Right forelimb (tissue), 1 donor: ENCODE measurements around the gene FOXN3.
"Not testable (repeated sequence)": the region's sequence is repeated elsewhere in the genome, so short reads cannot be mapped to it uniquely, and the experiment has no call there.

ENCODE experiments used
- DNase-seq: peaks from one replicate; pipeline ENCODE4 v3.0.0-alpha.2; 2018

Gene FOXN3

DNA sequence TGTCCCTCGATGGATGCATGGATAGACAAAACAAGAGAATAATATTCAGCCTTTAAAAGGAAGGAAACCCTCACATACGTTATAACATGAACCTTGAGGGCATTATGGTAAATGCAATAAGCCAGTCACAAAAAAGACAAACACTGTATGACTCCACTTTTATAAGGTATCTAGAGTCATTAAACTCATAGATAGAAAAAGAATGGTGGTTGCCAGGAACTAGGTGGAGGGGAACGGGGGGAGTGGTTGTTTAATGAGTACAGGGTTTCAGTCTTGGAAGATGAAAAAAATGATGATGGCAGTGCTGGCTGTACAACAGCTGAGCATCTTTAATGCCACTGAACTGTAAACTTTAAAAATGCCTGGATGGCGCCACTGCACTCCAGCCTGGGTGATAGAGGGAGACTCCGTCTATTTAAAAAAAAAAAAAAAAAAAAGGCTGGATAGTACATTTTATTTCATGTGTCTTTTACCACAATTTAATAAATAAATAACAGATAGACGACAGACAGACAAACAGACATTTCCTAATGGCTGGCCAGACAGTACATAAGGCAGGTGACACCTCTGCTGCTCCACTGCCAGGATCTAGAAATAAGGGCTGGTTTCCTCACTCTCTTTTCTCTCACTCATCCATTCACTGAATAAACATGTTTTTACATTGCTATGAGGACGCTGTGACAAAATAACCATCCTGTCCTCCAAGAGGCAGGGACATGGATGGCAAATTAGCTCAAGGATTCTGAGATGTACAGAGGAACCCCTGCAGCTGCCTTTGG, 118.8 kb downstream of the FOXN3 start:
- no peak for DNase-seq

DNA sequence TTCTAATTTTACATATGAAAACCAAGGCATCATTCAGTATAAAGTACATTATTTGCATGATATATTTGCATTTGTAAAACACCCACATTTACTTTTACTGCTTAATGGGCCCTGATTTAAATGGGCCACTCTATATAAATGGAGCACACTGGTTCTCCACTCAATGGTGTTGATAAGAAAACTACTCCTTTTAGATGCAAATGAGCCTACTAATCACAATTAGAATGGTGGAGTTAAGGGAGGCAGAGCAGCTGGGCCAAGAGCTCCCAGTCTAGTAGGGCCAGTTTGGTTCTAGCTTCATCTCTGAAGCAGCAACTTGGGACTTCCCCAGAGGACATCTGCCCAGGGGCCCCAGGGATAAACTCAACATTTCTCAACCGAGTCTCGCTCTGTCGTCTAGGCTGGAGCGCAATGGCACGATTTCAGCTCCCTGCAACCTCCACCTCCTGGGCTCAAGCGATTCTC, 120.7 kb downstream of the FOXN3 start:
- no peak for DNase-seq

- no peak for DNase-seq
Measured at GRCh38 chr14:89294872-89295271, 122.2 kb downstream of the FOXN3 start.

DNA sequence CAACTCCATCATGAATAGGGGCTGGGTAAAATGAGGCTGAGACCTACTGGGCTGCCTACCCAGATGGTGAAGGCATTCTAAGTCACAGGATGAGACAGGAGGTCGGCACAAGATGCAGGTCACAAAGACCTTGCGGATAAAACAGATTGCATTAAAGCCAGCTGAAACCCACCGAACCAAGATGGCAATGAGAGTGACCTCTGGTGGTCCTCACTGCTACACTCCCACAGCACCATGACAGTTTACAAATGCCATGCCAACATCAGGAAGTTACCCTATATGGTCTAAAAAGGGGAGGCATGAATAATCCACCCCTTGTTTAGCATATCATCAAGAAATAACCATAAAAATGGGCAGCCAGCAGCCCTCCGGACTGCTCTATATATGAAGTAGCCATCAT, 122.6 kb downstream of the FOXN3 start:
- DNase-seq, result not testable (repeated sequence)

DNA sequence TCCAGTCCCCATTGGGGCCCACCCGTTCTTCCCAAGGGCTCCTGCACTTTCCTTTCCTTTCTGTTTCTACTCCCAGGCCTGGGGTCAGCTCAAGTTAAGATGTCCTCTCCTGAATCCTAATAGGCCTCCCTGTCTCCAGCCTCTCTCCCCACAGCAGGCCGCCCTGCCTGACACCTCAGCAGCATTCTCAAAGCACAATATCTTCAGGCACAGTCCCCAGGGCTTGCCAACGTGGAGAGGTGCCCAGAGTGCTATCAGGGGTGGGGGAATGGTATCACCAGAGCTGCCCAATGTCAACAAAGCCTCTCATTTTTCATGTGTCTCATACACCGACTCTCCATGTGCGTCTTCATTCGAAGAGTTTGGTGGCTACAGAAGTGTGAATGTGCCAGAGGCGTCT, 123.0 kb downstream of the FOXN3 start:
- DNase-seq, result no peak

GRCh38 chr14:89293314-89293916, 123.6 kb downstream of the FOXN3 start:
- no peak for DNase-seq

DNA sequence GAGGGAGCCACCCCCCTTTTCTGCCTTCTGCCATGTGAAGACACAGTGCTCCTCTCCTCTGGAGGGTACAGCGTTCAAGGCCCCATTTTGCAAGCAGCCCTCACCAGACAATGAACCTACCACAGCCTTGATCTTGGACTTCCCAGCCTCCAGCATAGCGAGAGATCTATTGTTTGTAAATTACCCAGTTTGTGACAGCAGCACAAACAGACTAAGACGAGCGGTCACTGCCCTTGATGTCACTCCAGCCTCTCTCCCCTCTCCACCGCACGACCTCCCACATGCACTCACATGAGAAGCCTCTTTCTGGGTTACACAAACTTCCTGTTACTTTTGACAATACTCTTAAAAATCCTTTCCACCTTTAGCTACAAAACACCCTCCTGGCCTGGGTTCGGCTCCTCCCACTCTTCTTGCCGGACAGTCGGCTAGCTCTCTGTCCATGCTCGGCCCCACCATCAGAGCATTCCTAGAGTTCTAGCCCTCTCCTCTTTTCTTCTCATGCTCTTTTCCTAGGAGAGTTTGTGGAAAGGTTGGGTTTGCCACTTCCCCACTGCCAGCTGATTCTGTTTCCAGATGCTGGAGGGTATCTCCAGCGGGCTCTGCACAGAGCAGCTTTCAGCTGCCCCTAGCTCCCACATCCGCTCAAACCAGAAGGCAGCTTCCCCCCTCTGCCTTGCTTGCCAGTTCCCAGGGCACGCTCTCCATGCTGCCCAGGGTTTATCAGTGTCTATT, 124.3 kb downstream of the FOXN3 start:
- no peak for DNase-seq

DNA sequence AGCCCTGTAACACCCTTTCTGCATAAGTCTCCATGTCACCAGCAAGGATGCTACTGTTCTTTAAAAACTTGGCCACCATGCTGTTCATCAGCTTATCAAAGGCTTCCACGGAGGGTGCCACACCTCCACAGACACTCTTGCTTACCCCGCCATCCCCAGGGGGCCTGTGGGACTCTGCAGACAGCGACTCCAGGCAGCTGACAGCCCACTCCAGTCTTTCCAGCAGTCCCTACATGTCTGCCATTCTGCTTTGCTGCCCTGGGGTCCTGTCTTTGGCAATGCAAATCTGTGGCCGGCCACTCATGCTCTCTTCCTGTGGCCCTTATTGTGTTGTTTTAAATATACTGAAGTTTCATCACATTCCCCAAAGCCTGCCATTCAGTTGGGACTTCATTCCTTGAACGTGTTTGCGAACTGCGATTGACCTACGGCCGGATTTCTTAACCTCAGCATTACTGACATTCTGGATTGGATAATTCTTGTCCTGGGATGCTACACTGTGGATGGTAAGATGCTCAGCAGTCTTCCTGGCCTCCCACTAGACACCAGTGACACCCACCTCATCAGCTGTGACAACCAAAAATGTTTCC, 125.6 kb downstream of the FOXN3 start:
- DNase-seq, result no peak

GRCh38 chr14:89290813-89291212, 126.2 kb downstream of the FOXN3 start:
- DNase-seq, result no peak

GRCh38 chr14:89289477-89289876, 127.6 kb downstream of the FOXN3 start:
- no peak for DNase-seq

- no peak for DNase-seq
Measured at GRCh38 chr14:89288114-89288513, 128.9 kb downstream of the FOXN3 start.

- DNase-seq, result no peak
Measured at GRCh38 chr14:89284333-89285058, 132.5 kb downstream of the FOXN3 start.

DNA sequence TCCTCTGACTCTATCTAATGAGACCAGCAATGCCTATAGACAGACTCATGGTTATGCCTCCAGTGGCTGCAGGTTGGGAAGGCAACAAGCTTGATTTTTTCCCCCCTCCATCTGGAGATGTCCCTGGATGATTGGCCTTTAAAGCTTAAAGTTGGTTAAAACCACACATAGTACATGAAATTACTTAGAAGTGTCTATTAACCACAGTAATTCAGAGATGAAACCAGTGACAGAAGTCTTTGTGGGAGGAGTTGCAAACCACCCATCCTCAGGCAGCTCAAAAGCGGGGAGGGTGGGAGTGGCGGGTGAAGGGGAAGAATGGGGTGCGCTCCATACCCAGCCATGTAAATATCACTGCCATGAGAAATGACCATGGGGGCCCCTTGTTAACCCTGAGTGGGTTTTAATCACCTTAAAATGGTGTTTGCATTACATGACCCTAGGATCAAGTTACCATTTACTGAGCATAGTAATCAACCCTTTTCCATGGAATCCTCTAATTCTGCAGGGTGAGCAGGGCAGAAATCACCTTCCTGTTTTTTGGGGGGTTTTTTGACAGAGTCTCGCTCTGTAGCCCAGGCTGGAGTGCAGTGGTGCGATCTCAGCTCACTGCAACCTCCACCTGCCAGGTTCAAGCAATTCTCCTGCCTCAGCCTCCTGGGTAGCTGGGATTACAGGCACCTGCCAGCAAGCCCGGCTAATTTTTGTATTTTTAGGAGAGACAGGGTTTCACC, 133.5 kb downstream of the FOXN3 start:
- DNase-seq, result no peak

GRCh38 chr14:89282191-89282590, 134.8 kb downstream of the FOXN3 start:
- no peak for DNase-seq

DNA sequence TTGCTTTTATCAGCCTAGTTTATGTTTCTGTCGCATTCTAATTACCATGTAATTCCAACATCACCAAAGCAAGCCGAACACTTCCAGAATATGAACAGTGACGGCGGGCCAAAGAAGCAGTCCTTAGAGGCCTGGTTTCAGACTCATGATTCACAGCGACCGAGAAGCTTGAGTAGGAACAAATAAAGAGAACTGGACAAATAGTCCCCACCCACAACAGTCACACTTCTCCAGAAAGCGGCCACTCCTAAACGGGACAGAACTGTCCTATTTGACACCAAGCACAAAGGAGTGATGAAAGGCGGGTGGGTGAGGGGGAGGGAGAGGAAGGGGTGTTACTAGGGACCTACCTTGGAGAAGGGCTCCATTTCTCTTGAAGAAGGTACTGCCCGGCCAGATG, 136.4 kb downstream of the FOXN3 start:
- DNase-seq, result no peak

- DNase-seq, result no peak
Measured at GRCh38 chr14:89279649-89280232, 137.3 kb downstream of the FOXN3 start.

DNA sequence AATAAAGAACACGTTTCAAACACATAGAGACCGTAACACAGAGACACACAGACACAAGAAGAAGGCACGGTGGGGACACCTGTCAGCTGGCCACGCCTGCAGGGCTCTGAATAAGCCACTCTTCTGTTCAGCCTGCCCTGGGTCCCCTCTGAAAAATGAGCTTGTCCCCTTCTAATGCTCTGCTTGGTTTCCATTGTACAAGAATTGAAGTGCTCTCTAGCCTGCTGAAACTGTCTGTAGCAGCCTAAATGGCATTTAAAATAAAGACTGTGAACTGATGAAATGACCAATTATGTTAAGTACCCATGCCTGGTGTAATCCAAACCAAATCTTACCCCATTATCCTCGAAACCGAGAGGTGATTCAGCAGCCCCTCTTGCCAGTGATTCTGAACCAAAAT, 139.8 kb downstream of the FOXN3 start:
- no peak for DNase-seq

DNA sequence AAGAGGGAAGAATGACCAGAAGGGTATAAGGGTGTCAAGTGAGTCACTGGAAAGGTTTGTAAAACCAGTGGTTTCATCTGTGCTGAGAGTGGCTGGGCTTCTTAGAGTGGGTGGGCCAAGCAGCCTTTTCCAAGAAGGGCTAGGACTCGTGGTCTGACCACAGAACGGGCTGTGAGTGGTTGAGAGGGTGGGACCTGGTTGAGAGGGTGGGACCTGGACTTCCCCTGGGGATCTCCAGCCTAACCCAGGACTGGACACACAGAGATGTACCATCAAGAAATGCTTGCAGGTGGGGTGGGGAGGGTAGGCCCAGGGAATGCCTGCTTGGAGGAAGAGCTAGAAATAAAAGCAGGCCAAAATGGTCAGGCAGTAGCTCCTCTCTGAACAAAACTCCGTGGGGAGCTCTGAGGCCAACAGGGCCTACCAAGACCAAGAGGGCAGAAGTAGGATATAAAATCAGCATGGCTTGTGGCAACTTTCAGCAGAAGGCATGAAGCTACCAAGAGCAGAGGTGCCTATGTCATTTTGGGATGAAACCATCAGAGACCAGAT, 140.5 kb downstream of the FOXN3 start:
- DNase-seq, result no peak

DNA sequence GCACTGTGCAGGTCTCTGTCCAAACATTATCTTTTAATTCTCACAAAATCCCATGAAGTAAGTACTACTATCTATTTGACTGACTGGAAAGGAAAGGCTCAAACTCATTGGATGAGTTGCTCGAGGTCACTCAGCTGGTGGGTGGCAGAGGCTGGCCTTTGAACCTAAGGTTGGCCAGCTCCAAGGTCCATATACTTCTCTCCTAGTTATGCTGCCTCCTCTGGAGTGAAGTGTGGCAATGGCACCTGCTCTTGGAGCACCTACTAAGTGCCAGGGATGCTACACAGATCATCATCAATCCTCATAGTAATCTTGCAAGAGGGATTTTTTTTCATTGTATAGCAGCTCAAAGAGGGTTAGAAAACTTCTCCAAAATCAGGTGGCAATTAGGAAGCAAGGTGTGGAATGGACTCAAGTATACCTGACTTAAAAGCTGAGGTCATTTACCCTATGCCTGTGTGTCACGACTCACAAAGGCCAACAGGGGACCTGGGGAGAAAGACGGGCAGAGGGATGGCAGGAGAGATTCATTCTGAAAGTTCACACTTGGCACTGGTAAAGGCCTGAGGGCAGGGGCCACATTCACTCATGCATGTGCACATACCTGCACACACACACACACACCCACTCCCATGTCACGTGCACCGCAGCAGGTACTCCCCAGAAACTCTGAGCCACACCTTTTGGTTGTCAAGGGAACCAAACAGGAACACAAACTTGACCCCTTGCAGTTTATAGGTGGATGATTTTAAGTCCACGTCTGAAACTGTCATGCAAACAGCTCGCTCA, 146.4 kb downstream of the FOXN3 start:
- no peak for DNase-seq

- DNase-seq, result no peak
Measured at GRCh38 chr14:89269404-89269803, 147.6 kb downstream of the FOXN3 start.

- no peak for DNase-seq
Measured at GRCh38 chr14:89268514-89268913, 148.5 kb downstream of the FOXN3 start.
